Thymus (tissue), 11 donors: ENCODE results near the gene SPSB1. TPM values are rescaled to one million over a fixed set of nuclear protein-coding genes. Genes with fewer than 3 reads are reported as not detected.

Source experiments
- DNase-seq, 9 donors: peaks; one replicate each; pipeline ENCODE4 v3.0.0-alpha.2; 2013; ENCODE audit warnings: low spot score in 9 of 9, low read depth in 6 of 9, missing footprints in 1 of 9
- H3K27ac ChIP-seq, 2 donors: one replicate each; pipeline ENCODE4 v1.5.1; 2013; ENCODE audit warnings: control low read depth in 1 of 2, low read depth in 1 of 2, low read length in 1 of 2, mild to moderate bottlenecking in 1 of 2, moderate library complexity in 1 of 2
- H3K27me3 ChIP-seq, 2 donors: one replicate each; pipeline ENCODE4 v1.5.1; 2013; ENCODE audit warnings: low read length in 1 of 2; ENCODE audit not compliant: control insufficient read depth in 2 of 2, insufficient read depth in 1 of 2
- H3K36me3 ChIP-seq, 2 donors: one replicate each; pipeline ENCODE4 v1.5.1; 2013; ENCODE audit warnings: low read length in 1 of 2, mild to moderate bottlenecking in 1 of 2, moderate library complexity in 1 of 2; ENCODE audit not compliant: control insufficient read depth in 2 of 2, insufficient read depth in 2 of 2
- H3K4me1 ChIP-seq, 2 donors: one replicate each; pipeline ENCODE4 v1.5.1; 2013; ENCODE audit warnings: low read length in 2 of 2; ENCODE audit not compliant: control insufficient read depth in 2 of 2, insufficient read depth in 2 of 2
- H3K4me3 ChIP-seq, 2 donors: one replicate each; pipeline ENCODE4 v1.5.1; 2013; ENCODE audit warnings: low read length in 2 of 2, control low read depth in 1 of 2, mild to moderate bottlenecking in 1 of 2
- H3K9me3 ChIP-seq, 2 donors: one replicate each; pipeline ENCODE4 v1.5.1; 2013; ENCODE audit warnings: low read length in 1 of 2, mild to moderate bottlenecking in 1 of 2; ENCODE audit not compliant: control insufficient read depth in 2 of 2, insufficient read depth in 1 of 2
- WGBS: extraction: QIAGEN DNeasy Blood & Tissue Kit; methylation state at CpG from one replicate; pipeline ENCODE4 v1.1.7; 2013; 5-methylcytosine and 5-hydroxymethylcytosine counted together
- polyA plus RNA-seq: library from polyadenylated mRNA; stranded (reverse); fragments of 200-250 nt; gene quantifications from one replicate; pipeline ENCODE4 v1.2.3, GENCODE V29; 2013
- total RNA-seq: library from RNA; stranded (reverse); fragments of 120-200 nt; gene quantifications from one replicate; pipeline ENCODE4 v1.2.4, GENCODE V29; 2013
- donor health status: healthy.

The SPSB1 gene
- total and polyA plus RNA-seq, 2 donors = 12.8 to 12.9 TPM

- Histone ChIP-seq H3K4me1 (peaks cover 6 to 27% of the 10 kb centered on the region in 2 donors), H3K4me3 (no peak overlapping the region), H3K27me3 (no peaks in the 10 kb centered on the region), H3K36me3 (peaks cover 33 to 58% of the 10 kb centered on the region in 2 donors), H3K9me3 (peaks cover 0 to 5% of the 10 kb centered on the region in 2 donors), H3K27ac (no peak overlapping the region)
- no peak for DNase-seq
- 98% methylated on average over 10 of the region's 10 CpGs for WGBS
Observed at GRCh38 chr1:9265037-9265436, 27.7 kb upstream of the SPSB1 start.

GRCh38 chr1:9265968-9266367, 26.7 kb upstream of the SPSB1 start:
- Histone ChIP-seq H3K36me3 (peaks cover 33 to 55% of the 10 kb centered on the region in 2 donors), H3K4me1 (peaks cover 7 to 29% of the 10 kb centered on the region in 2 donors), H3K27me3 (no peaks in the 10 kb centered on the region), H3K27ac (no peak overlapping the region), H3K9me3 (peaks cover 0 to 5% of the 10 kb centered on the region in 2 donors), H3K4me3 (no peak overlapping the region)
- WGBS = 91% methylated on average over 12 of the region's 12 CpGs
- DNase-seq = no peak

- Histone ChIP-seq H3K27me3 (no peaks in the 10 kb centered on the region), H3K27ac (no peak overlapping the region), H3K36me3 (peaks cover 32 to 48% of the 10 kb centered on the region in 2 donors), H3K4me3 (no peak overlapping the region), H3K4me1 (peaks cover 6 to 21% of the 10 kb centered on the region in 2 donors), H3K9me3 (peaks cover 0 to 5% of the 10 kb centered on the region in 2 donors)
- WGBS = 92% methylated on average over 7 of the region's 7 CpGs
- no peak for DNase-seq
Observed at GRCh38 chr1:9267352-9267686, 25.4 kb upstream of the SPSB1 start.

GRCh38 chr1:9267827-9268581, 24.7 kb upstream of the SPSB1 start:
- H3K27ac ChIP-seq = no peak overlapping the region
- no peaks in the 10 kb centered on the region for H3K27me3 ChIP-seq
- H3K9me3 ChIP-seq = peaks cover 0 to 5% of the 10 kb centered on the region in 2 donors
- no peak overlapping the region for H3K4me3 ChIP-seq
- H3K36me3 ChIP-seq = peaks cover 27 to 41% of the 10 kb centered on the region in 2 donors
- DNase-seq = no peak
- peaks cover 6 to 21% of the 10 kb centered on the region in 2 donors for H3K4me1 ChIP-seq
- 97% methylated on average over 7 of the region's 7 CpGs for WGBS

GRCh38 chr1:9269078-9269501, 23.6 kb upstream of the SPSB1 start:
- peaks cover 18 to 31% of the 10 kb centered on the region in 2 donors for H3K36me3 ChIP-seq
- DNase-seq = no peak
- WGBS = 94% methylated on average over 17 of the region's 17 CpGs
- H3K27ac ChIP-seq = no peak overlapping the region
- H3K9me3 ChIP-seq = peaks cover 0 to 5% of the 10 kb centered on the region in 2 donors
- H3K4me3 ChIP-seq = no peak overlapping the region
- no peaks in the 10 kb centered on the region for H3K27me3 ChIP-seq
- H3K4me1 ChIP-seq = peaks cover 6 to 21% of the 10 kb centered on the region in 2 donors

GRCh38 chr1:9269721-9270120, 23.0 kb upstream of the SPSB1 start:
- Histone ChIP-seq H3K4me3 (no peak overlapping the region), H3K27me3 (no peaks in the 10 kb centered on the region), H3K36me3 (peaks cover 11 to 24% of the 10 kb centered on the region in 2 donors), H3K4me1 (peaks cover 6 to 21% of the 10 kb centered on the region in 2 donors), H3K27ac (no peak overlapping the region), H3K9me3 (peaks cover 0 to 5% of the 10 kb centered on the region in 2 donors)
- WGBS = 96% methylated on average over 12 of the region's 12 CpGs
- DNase-seq = no peak

- H3K27ac ChIP-seq = no peak overlapping the region
- peaks cover 5 to 18% of the 10 kb centered on the region in 2 donors for H3K36me3 ChIP-seq
- 90% methylated on average over 15 of the region's 15 CpGs for WGBS
- peaks cover 0 to 5% of the 10 kb centered on the region in 2 donors for H3K9me3 ChIP-seq
- no peaks in the 10 kb centered on the region for H3K27me3 ChIP-seq
- H3K4me1 ChIP-seq = peaks cover 9 to 26% of the 10 kb centered on the region in 2 donors
- H3K4me3 ChIP-seq = no peak overlapping the region
- no peak for DNase-seq
Observed at GRCh38 chr1:9270290-9270883, 22.3 kb upstream of the SPSB1 start.

- WGBS = 91% methylated on average over 11 of the region's 11 CpGs
- Histone ChIP-seq H3K36me3 (peaks cover 5 to 12% of the 10 kb centered on the region in 2 donors), H3K9me3 (peaks cover 0 to 5% of the 10 kb centered on the region in 2 donors), H3K27me3 (no peaks in the 10 kb centered on the region), H3K4me1 (peaks cover 18 to 35% of the 10 kb centered on the region in 2 donors), H3K4me3 (no peak overlapping the region), H3K27ac (no peak overlapping the region)
- DNase-seq = no peak
Observed at GRCh38 chr1:9271283-9271682, 21.4 kb upstream of the SPSB1 start.

- DNase-seq = no peak
- Histone ChIP-seq H3K27ac (no peak overlapping the region), H3K4me3 (no peak overlapping the region), H3K9me3 (no peaks in the 10 kb centered on the region), H3K4me1 (peaks cover 18 to 30% of the 10 kb centered on the region in 2 donors), H3K36me3 (peaks cover 5 to 12% of the 10 kb centered on the region in 2 donors), H3K27me3 (no peaks in the 10 kb centered on the region)
- WGBS = 97% methylated on average over 24 of the region's 24 CpGs
Observed at GRCh38 chr1:9271861-9272595, 20.7 kb upstream of the SPSB1 start.
